CMK (cell line): Measurements from ENCODE around the gene CAV1.
"Not testable (repeated sequence)": the region's sequence is repeated elsewhere in the genome, so short reads cannot be mapped to it uniquely, and the experiment has no call there.

Source experiments
- DNase-seq: peaks from one replicate; pipeline ENCODE4 v3.0.0-alpha.2; 2010; ENCODE audit warnings: low read depth

CAV1 gene

GRCh38 chr7:116524609-116525297, at the start of gene CAV1:
Gene CAV1 (plus strand): TSS chr7:116525036. CDS start chr7:116525063, 27 bp downstream.
- no peak for DNase-seq

GRCh38 chr7:116477625-116478024, 47.2 kb upstream of the CAV1 start:
- DNase-seq = no peak

- DNase-seq = no peak
Observed at GRCh38 chr7:116478834-116479233, 46.0 kb upstream of the CAV1 start.

- DNase-seq = no peak
Observed at GRCh38 chr7:116483271-116483942, 41.4 kb upstream of the CAV1 start.

GRCh38 chr7:116484389-116484788, 40.4 kb upstream of the CAV1 start:
- DNase-seq = not testable (repeated sequence)

GRCh38 chr7:116487907-116488521, 36.8 kb upstream of the CAV1 start:
- DNase-seq = no peak

- no peak for DNase-seq
Observed at GRCh38 chr7:116490351-116490750, 34.5 kb upstream of the CAV1 start.

- no peak for DNase-seq
Observed at GRCh38 chr7:116491887-116492653, 32.8 kb upstream of the CAV1 start.

GRCh38 chr7:116492654-116493109, 32.2 kb upstream of the CAV1 start:
- no peak for DNase-seq

- DNase-seq = no peak
Observed at GRCh38 chr7:116493449-116493848, 31.4 kb upstream of the CAV1 start.

- DNase-seq = no peak
Observed at GRCh38 chr7:116494472-116494871, 30.4 kb upstream of the CAV1 start.

GRCh38 chr7:116495736-116496135, 29.1 kb upstream of the CAV1 start:
- DNase-seq = no peak

- DNase-seq = no peak
Observed at GRCh38 chr7:116496653-116497052, 28.2 kb upstream of the CAV1 start.

- no peak for DNase-seq
Observed at GRCh38 chr7:116497708-116498107, 27.1 kb upstream of the CAV1 start.

GRCh38 chr7:116499168-116500077, 25.4 kb upstream of the CAV1 start, which contains the start of gene CAV2:
Gene CAV2 (plus strand): TSS chr7:116499738. CDS start chr7:116499782, 44 bp downstream.
- no peak for DNase-seq

- DNase-seq = no peak
Observed at GRCh38 chr7:116500078-116500853, 24.6 kb upstream of the CAV1 start.

- no peak for DNase-seq
Observed at GRCh38 chr7:116501425-116502167, 23.2 kb upstream of the CAV1 start.

GRCh38 chr7:116502201-116503096, 22.4 kb upstream of the CAV1 start:
- no peak for DNase-seq

GRCh38 chr7:116503835-116504234, 21.0 kb upstream of the CAV1 start:
- DNase-seq = no peak
